HepG2 (cell line): Measurements from ENCODE around the gene NT5C. TPM values are rescaled to one million over a fixed set of nuclear protein-coding genes. Genes with fewer than 3 reads are reported as not detected.

Experiments used
- BHLHE40 ChIP-seq: IDR thresholded peaks from 2 replicates; pipeline ENCODE4 v1.6.1; 2011; ENCODE audit warnings: low read length, improper control_type of control experiment
- CCDC6 ChIP-seq: sonication (generic); formaldehyde crosslinking; IDR thresholded peaks from 2 replicates; pipeline ENCODE4 v1.8.1; 2022; ENCODE audit warnings: mild to moderate bottlenecking, missing genetic modification reagents, moderate library complexity
- CREBL2 ChIP-seq: sonication (generic); formaldehyde crosslinking; IDR thresholded peaks from 2 replicates; pipeline ENCODE4 v1.8.1; 2023; ENCODE audit warnings: missing genetic modification reagents, mild to moderate bottlenecking, borderline replicate concordance
- FOXA1 ChIP-seq, 2 experiments: fragments of 450-650 bp in 1 of 2; sonication (generic) in 1 of 2; formaldehyde crosslinking in 1 of 2; IDR thresholded peaks; 2 replicates each; pipeline versions ENCODE4 v1.4.0 to v1.6.1; 2016 to 2020; ENCODE audit warnings: missing genetic modification reagents in 1 of 2
- HOXA5 ChIP-seq: sonication (generic); formaldehyde crosslinking; IDR thresholded peaks from 2 replicates; pipeline ENCODE4 v1.4.0; 2020; ENCODE audit warnings: missing genetic modification reagents
- KLF12 ChIP-seq: sonication (generic); formaldehyde crosslinking; IDR thresholded peaks from 2 replicates; pipeline ENCODE4 v1.4.0; 2020; ENCODE audit warnings: missing genetic modification reagents, borderline replicate concordance
- MAFK ChIP-seq, 2 experiments: IDR thresholded peaks in 1 of 2; conservative IDR thresholded peaks in 1 of 2; 2 replicates each; pipeline ENCODE4 v1.6.1; 2011; ENCODE audit warnings: improper control_type of control experiment in 2 of 2, low read length in 2 of 2
- MTF2 ChIP-seq: sonication (generic); formaldehyde crosslinking; IDR thresholded peaks from 2 replicates; pipeline ENCODE4 v1.5.0; 2020; ENCODE audit warnings: missing genetic modification reagents, borderline replicate concordance
- MYC ChIP-seq: sonication (generic); formaldehyde crosslinking; IDR thresholded peaks from 2 replicates; pipeline ENCODE4 v1.9.0; 2021; ENCODE audit warnings: missing genetic modification reagents, borderline replicate concordance
- MYNN ChIP-seq: sonication (generic); formaldehyde crosslinking; IDR thresholded peaks from 2 replicates; pipeline ENCODE4 v1.4.0; 2020; ENCODE audit warnings: mild to moderate bottlenecking, low read depth, missing genetic modification reagents
- RERE ChIP-seq: IDR thresholded peaks from 2 replicates; pipeline ENCODE4 v1.6.1; 2016; ENCODE audit warnings: low read depth, missing genetic modification reagents, missing compliant biosample characterization
- SMARCE1 ChIP-seq: fragments of 450-650 bp; IDR thresholded peaks from 2 replicates; pipeline ENCODE4 v1.6.1; 2017; ENCODE audit warnings: borderline replicate concordance
- STAG1 ChIP-seq: sonication (generic); formaldehyde crosslinking; IDR thresholded peaks from 2 replicates; pipeline ENCODE4 v1.4.0; 2020; ENCODE audit warnings: missing genetic modification reagents
- TSC22D2 ChIP-seq: sonication (generic); formaldehyde crosslinking; IDR thresholded peaks from 2 replicates; pipeline ENCODE4 v1.5.1; 2020; ENCODE audit warnings: missing genetic modification reagents, mild to moderate bottlenecking, borderline replicate concordance
- YY1 ChIP-seq: IDR thresholded peaks from 2 replicates; pipeline ENCODE4 v1.6.1; 2011; ENCODE audit warnings: low read length, low read depth, moderate library complexity, mild to moderate bottlenecking; ENCODE audit not compliant: insufficient read depth, insufficient replicate concordance
- ZFP36L1 ChIP-seq: sonication (generic); formaldehyde crosslinking; IDR thresholded peaks from 2 replicates; pipeline ENCODE4 v1.8.0; 2022; ENCODE audit warnings: mild to moderate bottlenecking, missing genetic modification reagents, moderate library complexity
- ZKSCAN8 ChIP-seq: IDR thresholded peaks from 2 replicates; pipeline ENCODE4 v1.6.1; 2016; ENCODE audit warnings: borderline replicate concordance, missing genetic modification reagents, missing compliant biosample characterization
- ZNF260 ChIP-seq: sonication (generic); formaldehyde crosslinking; IDR thresholded peaks from 2 replicates; pipeline ENCODE4 v1.4.0; 2020; ENCODE audit warnings: missing genetic modification reagents, low read depth, mild to moderate bottlenecking, borderline replicate concordance
- ZNF367 ChIP-seq: sonication (generic); formaldehyde crosslinking; IDR thresholded peaks from 2 replicates; pipeline ENCODE4 v1.4.0; 2020; ENCODE audit warnings: missing genetic modification reagents, borderline replicate concordance
- ZNF512 ChIP-seq: sonication (generic); formaldehyde crosslinking; IDR thresholded peaks from 2 replicates; pipeline ENCODE4 v1.4.0; 2020; ENCODE audit warnings: mild to moderate bottlenecking, missing genetic modification reagents
- ZNF567 ChIP-seq: sonication (generic); formaldehyde crosslinking; IDR thresholded peaks from 2 replicates; pipeline ENCODE4 v1.8.1; 2023; ENCODE audit warnings: mild to moderate bottlenecking, missing genetic modification reagents, borderline replicate concordance
- ZNF605 ChIP-seq: sonication (generic); formaldehyde crosslinking; IDR thresholded peaks from 2 replicates; pipeline ENCODE4 v1.8.0; 2022; ENCODE audit warnings: mild to moderate bottlenecking, missing genetic modification reagents
- ZNF670 ChIP-seq: sonication (generic); formaldehyde crosslinking; IDR thresholded peaks from 2 replicates; pipeline ENCODE4 v1.8.0; 2022; ENCODE audit warnings: mild to moderate bottlenecking, missing genetic modification reagents, borderline replicate concordance
- polyA plus RNA-seq, 8 experiments: library from polyadenylated mRNA; depleted of rRNA in 3 of 8; stranded (reverse) in 7 of 8; unstranded in 1 of 8; fragments of >200 nt; fragmentation: Illumina TruSeq in 4 of 8; extraction: Trizol in 4 of 8; gene quantifications; 2 replicates each; pipeline versions ENCODE4 v1.2.1 to v1.2.3, GENCODE V29; 2011 to 2016; ENCODE audit warnings: low read depth in 4 of 8, missing spikeins in 1 of 8, mixed read lengths in 1 of 8; ENCODE audit not compliant: insufficient read depth in 1 of 8
- total RNA-seq, 5 experiments: library from RNA; depleted of rRNA; stranded (reverse); fragments of >200 nt; fragmentation: Illumina TruSeq; extraction: Trizol; gene quantifications; 2 replicates each; pipeline ENCODE4 v1.2.3, GENCODE V29; 2016; ENCODE audit warnings: low read depth in 1 of 5

Gene NT5C
- total and polyA plus RNA-seq, 2 of the 13 experiments (the other 11 are each of a cell fraction or from before 2014, with no cell fraction given), result 42.8 to 48.6 TPM

GRCh38 chr17:75082683-75083082, 48.9 kb downstream of the NT5C start (continued):
- TF ChIP-seq ZNF670 (CRISPR knock-in tag), result no peak
- TF ChIP-seq FOXA1 (IDR thresholded peaks at IDR 0.05), result no peak
- peak; percentile 50; the same call in 1 of the 2 replicates for TF ChIP-seq FOXA1 (CRISPR knock-in tag; IDR thresholded peaks at IDR 0.05)
- no peak for TF ChIP-seq ZNF260 (CRISPR knock-in tag)
- TF ChIP-seq STAG1 (CRISPR knock-in tag), result no peak
- no peak for TF ChIP-seq ZFP36L1 (CRISPR knock-in tag)
- TF ChIP-seq BHLHE40, result peak; percentile 45; the same call in 1 of the 2 replicates
- TF ChIP-seq MYNN, result no peak
- no peak for TF ChIP-seq ZKSCAN8 (CRISPR knock-in tag)
- 0 out of 2 replicates have a peak, but pooled peaks have one; percentile 9 for TF ChIP-seq MYC
- TF ChIP-seq CCDC6 (CRISPR knock-in tag), result no peak
- TF ChIP-seq MTF2 (CRISPR knock-in tag), result no peak
- no peak for TF ChIP-seq ZNF605
- no peak for TF ChIP-seq SMARCE1
- no peak for TF ChIP-seq YY1
- TF ChIP-seq HOXA5 (CRISPR knock-in tag), result no peak
- TF ChIP-seq ZNF512 (CRISPR knock-in tag), result no peak
- TF ChIP-seq ZNF367, result no peak
- TF ChIP-seq KLF12, result no peak
- no peak for TF ChIP-seq ZNF567 (CRISPR knock-in tag)
- TF ChIP-seq RERE (CRISPR knock-in tag), result no peak
- TF ChIP-seq CREBL2, result no peak
- TF ChIP-seq MAFK (conservative IDR thresholded peaks at IDR 0.05 in 1 of 2, IDR thresholded peaks at IDR 0.05 in 1 of 2; ENCODE audit: low read length in 2 of 2), result no peak
- no peak for TF ChIP-seq TSC22D2 (CRISPR knock-in tag)
